GM12878 (cell line): ENCODE data around the gene PGLYRP2. TPM values are rescaled to one million over a fixed set of nuclear protein-coding genes. Genes with fewer than 3 reads are reported as not detected.
A peak's percentile ranks its signal among the peaks of the same experiment; 100 is the strongest.

ENCODE experiments used
- BCL11A ChIP-seq: IDR thresholded peaks from 2 replicates; pipeline ENCODE4 v1.6.1; 2011; ENCODE audit warnings: low read depth, low read length
- BMI1 ChIP-seq: fragments of 450-650 bp; IDR thresholded peaks from 2 replicates; pipeline ENCODE4 v1.6.1; 2016; ENCODE audit warnings: mild to moderate bottlenecking, moderate library complexity, borderline replicate concordance
- CBX3 ChIP-seq: fragments of 200-600 bp; sonication (generic); IDR thresholded peaks from 2 replicates; pipeline ENCODE4 v1.6.1; 2016; ENCODE audit warnings: low read depth, borderline replicate concordance
- CBX5 ChIP-seq: sonication (generic); IDR thresholded peaks from 2 replicates; pipeline ENCODE4 v1.6.1; 2016; ENCODE audit warnings: low read depth, moderate library complexity, mild to moderate bottlenecking, inconsistent platforms
- CEBPB ChIP-seq, 2 experiments: fragments of 150-350 bp in 1 of 2; IDR thresholded peaks; 2 replicates each; pipeline ENCODE4 v1.6.1; 2012 to 2014; ENCODE audit warnings: low read depth in 2 of 2, low read length in 2 of 2, borderline replicate concordance in 1 of 2, inconsistent platforms in 1 of 2
- CHD1 ChIP-seq: IDR thresholded peaks from 2 replicates; pipeline ENCODE4 v1.6.1; 2012; ENCODE audit warnings: low read depth, low read length, improper control_type of control experiment
- EED ChIP-seq: sonication (generic); IDR thresholded peaks from 2 replicates; pipeline ENCODE4 v1.6.1; 2016; ENCODE audit warnings: antibody characterized with exemption, low read depth
- EGR1 ChIP-seq, 2 experiments: IDR thresholded peaks; 1 replicate in 1 of 2; 2 replicates in 1 of 2; pipeline ENCODE4 v1.6.1; 2011 to 2012; ENCODE audit warnings: low read depth in 2 of 2, low read length in 2 of 2, borderline replicate concordance in 1 of 2, mild to moderate bottlenecking in 1 of 2, moderate library complexity in 1 of 2
- ESRRA ChIP-seq: IDR thresholded peaks from 2 replicates; pipeline ENCODE4 v1.6.1; 2012; ENCODE audit warnings: mild to moderate bottlenecking, low read length, improper control_type of control experiment
- JUNB ChIP-seq: IDR thresholded peaks from 2 replicates; pipeline ENCODE4 v1.6.1; 2016; ENCODE audit warnings: antibody characterized with exemption, mild to moderate bottlenecking
- KAT2A ChIP-seq: conservative IDR thresholded peaks from 2 replicates; pipeline ENCODE4 v1.6.1; 2011; ENCODE audit warnings: low read depth, low read length; ENCODE audit not compliant: control insufficient read depth
- ZNF217 ChIP-seq: fragments of 450-650 bp; IDR thresholded peaks from 2 replicates; pipeline ENCODE4 v1.6.1; 2017; ENCODE audit warnings: antibody characterized with exemption, mild to moderate bottlenecking
- polyA plus RNA-seq, 11 experiments: library from polyadenylated mRNA; depleted of rRNA in 4 of 11; unstranded in 6 of 11; stranded (reverse) in 5 of 11; fragments of >200 nt; fragmentation: Nextera tagmentation in 4 of 11; fragmentation: Illumina TruSeq in 1 of 11; extraction: Ambion mirVana in 4 of 11; extraction: Trizol in 1 of 11; gene quantifications; 1 replicate in 1 of 11; 2 replicates in 10 of 11; pipeline versions ENCODE4 v1.2.1 to v1.2.3, GENCODE V29; 2011 to 2016; ENCODE audit warnings: inconsistent platforms in 2 of 11, missing spikeins in 2 of 11, low read depth in 1 of 11
- total RNA-seq, 4 experiments: library from RNA; depleted of rRNA in 3 of 4; stranded (reverse); fragments of >200 nt in 3 of 4; fragmentation: Illumina TruSeq in 1 of 4; extraction: Trizol in 1 of 4; gene quantifications; 2 replicates each; pipeline versions ENCODE4 v1.2.1 to v1.2.3, GENCODE V29; 2013 to 2021
- TF ChIP-seq, protein P1 (sequence below): fragments of 450-650 bp; formaldehyde crosslinking; IDR thresholded peaks from 2 replicates; pipeline ENCODE4 v1.5.0; 2022; ENCODE audit warnings: mild to moderate bottlenecking, missing genetic modification characterization
- TF ChIP-seq, protein P2 (sequence below): IDR thresholded peaks from 2 replicates; pipeline ENCODE4 v1.6.1; 2011; ENCODE audit warnings: low read depth, mild to moderate bottlenecking, low read length, moderate library complexity, borderline replicate concordance; ENCODE audit errors: extremely low read depth
- TF ChIP-seq, protein P3 (sequence below): fragments of 450-650 bp; IDR thresholded peaks from 2 replicates; pipeline ENCODE4 v1.6.1; 2017; ENCODE audit warnings: mild to moderate bottlenecking, low read depth, inconsistent platforms; ENCODE audit not compliant: poor library complexity, severe bottlenecking
- TF ChIP-seq, protein P4 (sequence below): fragments of 450-650 bp; IDR thresholded peaks from 2 replicates; pipeline ENCODE4 v1.6.1; 2018; ENCODE audit warnings: borderline replicate concordance, mild to moderate bottlenecking; ENCODE audit not compliant: partially characterized antibody
- TF ChIP-seq, protein P5 (sequence below): fragments of 450-650 bp; IDR thresholded peaks from 2 replicates; pipeline ENCODE4 v1.6.1; 2017; ENCODE audit warnings: borderline replicate concordance

PGLYRP2 gene
- total and polyA plus RNA-seq, 10 of the 15 experiments (the other 5 are each of a cell fraction or from before 2014, with no cell fraction given) = 0.15 to 0.48 (median 0.26) TPM; not detected in 5

DNA sequence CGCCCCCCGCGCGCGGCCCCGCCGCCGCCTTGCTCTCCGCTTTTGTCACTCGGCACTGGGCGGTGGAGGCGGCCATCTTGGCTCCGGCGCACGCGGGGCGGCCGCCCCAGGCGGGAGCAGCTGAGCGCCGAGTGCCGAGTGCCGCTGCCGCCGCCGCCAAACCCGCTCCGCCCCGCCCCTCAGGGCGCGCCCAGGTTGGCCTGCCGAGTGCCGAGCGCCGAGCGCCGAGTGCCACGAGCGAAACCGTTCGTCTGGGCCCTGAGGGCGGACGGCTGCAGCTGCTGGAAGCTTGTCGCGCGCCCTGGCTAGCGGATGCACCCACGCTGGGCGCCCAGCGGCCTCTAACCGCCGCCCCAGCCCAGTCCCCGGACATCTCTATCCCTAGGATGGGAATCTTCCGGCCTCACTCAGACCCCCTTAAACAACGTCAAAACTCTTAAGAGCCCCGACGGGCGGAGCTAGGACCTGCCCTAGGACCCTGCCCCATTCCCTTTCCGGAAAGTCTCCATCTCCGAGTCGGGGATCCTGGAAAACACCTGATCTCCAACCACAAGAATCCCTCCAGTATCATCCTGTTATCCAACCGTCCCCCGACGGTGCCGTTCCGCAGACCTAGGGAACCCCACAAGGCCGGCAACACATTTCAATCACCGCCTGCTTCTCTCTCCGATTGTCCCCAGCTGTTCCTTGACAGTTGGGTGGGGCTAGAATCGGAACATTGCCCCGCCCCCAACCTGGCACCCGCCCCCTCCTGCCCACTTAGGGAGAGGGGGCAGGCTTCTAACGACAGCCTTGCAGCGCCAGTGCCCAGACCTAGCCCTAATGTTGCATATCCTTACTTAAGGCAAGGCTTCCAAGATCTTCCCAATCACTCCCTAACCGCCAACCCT, 46.4 kb downstream of the PGLYRP2 start (continued):
- TF ChIP-seq BMI1 (no peak), CHD1 (no peak), EED (peak; percentile 28; the same call in 1 of the 2 replicates), CBX5 (peak; percentile 51; the same call in 1 of the 2 replicates), EGR1 (IDR thresholded peaks at IDR 0.05; ENCODE audit: borderline replicate concordance in 1 of 2, low read depth in 2 of 2, low read length in 2 of 2) (peak in 1 of 2 experiments; percentile 53; a peak in 1 of 3 replicates), CEBPB (IDR thresholded peaks at IDR 0.05; ENCODE audit: borderline replicate concordance in 1 of 2, low read depth in 2 of 2, low read length in 2 of 2) (no peak), BCL11A (no peak), CBX3 (no peak), ZNF217 (peak; percentile 60; the same call in 1 of the 2 replicates), ESRRA (peak; percentile 85; the same call in 1 of the 2 replicates), KAT2A (no peak), JUNB (no peak)
- TF ChIP-seq, protein P1, sequence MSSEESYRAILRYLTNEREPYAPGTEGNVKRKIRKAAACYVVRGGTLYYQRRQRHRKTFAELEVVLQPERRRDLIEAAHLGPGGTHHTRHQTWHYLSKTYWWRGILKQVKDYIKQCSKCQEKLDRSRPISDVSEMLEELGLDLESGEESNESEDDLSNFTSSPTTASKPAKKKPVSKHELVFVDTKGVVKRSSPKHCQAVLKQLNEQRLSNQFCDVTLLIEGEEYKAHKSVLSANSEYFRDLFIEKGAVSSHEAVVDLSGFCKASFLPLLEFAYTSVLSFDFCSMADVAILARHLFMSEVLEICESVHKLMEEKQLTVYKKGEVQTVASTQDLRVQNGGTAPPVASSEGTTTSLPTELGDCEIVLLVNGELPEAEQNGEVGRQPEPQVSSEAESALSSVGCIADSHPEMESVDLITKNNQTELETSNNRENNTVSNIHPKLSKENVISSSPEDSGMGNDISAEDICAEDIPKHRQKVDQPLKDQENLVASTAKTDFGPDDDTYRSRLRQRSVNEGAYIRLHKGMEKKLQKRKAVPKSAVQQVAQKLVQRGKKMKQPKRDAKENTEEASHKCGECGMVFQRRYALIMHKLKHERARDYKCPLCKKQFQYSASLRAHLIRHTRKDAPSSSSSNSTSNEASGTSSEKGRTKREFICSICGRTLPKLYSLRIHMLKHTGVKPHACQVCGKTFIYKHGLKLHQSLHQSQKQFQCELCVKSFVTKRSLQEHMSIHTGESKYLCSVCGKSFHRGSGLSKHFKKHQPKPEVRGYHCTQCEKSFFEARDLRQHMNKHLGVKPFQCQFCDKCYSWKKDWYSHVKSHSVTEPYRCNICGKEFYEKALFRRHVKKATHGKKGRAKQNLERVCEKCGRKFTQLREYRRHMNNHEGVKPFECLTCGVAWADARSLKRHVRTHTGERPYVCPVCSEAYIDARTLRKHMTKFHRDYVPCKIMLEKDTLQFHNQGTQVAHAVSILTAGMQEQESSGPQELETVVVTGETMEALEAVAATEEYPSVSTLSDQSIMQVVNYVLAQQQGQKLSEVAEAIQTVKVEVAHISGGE (CRISPR knock-in tag) = no peak
- TF ChIP-seq, protein P2, sequence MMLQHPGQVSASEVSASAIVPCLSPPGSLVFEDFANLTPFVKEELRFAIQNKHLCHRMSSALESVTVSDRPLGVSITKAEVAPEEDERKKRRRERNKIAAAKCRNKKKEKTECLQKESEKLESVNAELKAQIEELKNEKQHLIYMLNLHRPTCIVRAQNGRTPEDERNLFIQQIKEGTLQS = no peak
- TF ChIP-seq, protein P3, sequence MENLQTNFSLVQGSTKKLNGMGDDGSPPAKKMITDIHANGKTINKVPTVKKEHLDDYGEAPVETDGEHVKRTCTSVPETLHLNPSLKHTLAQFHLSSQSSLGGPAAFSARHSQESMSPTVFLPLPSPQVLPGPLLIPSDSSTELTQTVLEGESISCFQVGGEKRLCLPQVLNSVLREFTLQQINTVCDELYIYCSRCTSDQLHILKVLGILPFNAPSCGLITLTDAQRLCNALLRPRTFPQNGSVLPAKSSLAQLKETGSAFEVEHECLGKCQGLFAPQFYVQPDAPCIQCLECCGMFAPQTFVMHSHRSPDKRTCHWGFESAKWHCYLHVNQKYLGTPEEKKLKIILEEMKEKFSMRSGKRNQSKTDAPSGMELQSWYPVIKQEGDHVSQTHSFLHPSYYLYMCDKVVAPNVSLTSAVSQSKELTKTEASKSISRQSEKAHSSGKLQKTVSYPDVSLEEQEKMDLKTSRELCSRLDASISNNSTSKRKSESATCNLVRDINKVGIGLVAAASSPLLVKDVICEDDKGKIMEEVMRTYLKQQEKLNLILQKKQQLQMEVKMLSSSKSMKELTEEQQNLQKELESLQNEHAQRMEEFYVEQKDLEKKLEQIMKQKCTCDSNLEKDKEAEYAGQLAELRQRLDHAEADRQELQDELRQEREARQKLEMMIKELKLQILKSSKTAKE = no peak
- TF ChIP-seq, protein P4, sequence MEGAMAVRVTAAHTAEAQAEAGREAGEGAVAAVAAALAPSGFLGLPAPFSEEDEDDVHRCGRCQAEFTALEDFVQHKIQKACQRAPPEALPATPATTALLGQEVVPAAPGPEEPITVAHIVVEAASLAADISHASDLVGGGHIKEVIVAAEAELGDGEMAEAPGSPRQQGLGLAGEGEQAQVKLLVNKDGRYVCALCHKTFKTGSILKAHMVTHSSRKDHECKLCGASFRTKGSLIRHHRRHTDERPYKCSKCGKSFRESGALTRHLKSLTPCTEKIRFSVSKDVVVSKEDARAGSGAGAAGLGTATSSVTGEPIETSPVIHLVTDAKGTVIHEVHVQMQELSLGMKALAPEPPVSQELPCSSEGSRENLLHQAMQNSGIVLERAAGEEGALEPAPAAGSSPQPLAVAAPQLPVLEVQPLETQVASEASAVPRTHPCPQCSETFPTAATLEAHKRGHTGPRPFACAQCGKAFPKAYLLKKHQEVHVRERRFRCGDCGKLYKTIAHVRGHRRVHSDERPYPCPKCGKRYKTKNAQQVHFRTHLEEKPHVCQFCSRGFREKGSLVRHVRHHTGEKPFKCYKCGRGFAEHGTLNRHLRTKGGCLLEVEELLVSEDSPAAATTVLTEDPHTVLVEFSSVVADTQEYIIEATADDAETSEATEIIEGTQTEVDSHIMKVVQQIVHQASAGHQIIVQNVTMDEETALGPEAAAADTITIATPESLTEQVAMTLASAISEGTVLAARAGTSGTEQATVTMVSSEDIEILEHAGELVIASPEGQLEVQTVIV = no peak
- TF ChIP-seq, protein P5, sequence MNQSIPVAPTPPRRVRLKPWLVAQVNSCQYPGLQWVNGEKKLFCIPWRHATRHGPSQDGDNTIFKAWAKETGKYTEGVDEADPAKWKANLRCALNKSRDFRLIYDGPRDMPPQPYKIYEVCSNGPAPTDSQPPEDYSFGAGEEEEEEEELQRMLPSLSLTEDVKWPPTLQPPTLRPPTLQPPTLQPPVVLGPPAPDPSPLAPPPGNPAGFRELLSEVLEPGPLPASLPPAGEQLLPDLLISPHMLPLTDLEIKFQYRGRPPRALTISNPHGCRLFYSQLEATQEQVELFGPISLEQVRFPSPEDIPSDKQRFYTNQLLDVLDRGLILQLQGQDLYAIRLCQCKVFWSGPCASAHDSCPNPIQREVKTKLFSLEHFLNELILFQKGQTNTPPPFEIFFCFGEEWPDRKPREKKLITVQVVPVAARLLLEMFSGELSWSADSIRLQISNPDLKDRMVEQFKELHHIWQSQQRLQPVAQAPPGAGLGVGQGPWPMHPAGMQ = no peak
